ENCODE results near the gene NDUFA3.
A peak's percentile ranks its signal among the peaks of the same experiment; 100 is the strongest.

Gene NDUFA3

DNA sequence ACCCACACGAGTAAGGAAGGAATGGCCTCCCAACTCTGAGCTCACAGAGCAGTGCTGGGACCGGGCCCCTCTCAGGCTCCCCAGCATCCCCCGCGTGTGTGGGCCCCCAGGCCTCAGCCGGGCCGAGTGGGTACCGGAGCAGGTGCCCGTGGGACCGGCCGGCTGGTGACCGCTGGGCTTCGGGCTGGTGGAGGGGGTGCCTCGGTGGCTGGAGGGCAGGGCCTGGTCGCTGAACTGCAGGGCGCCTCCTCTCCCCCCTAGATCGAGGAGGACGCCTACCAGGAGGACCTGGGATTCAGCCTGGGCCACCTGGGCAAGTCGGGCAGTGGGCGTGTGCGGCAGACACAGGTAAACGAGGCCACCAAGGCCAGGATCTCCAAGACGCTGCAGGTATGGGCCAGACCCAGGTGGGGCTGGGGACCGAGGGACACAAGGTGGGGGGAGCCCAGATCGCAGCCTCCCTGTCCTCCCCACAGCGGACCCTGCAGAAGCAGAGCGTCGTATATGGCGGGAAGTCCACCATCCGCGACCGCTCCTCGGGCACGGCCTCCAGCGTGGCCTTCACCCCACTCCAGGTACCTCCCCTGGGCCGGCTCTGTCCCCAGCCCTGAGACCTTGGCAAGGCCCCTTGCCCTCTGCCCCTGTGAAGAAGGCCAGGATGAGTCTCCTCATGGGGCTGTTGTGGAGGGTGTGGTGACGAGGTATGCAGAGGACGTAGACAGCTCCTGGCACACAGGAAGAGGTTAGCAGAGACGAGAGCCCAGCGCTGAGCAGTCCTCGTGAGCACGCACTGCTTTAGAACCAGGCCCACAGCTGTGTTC is 26.4 kb downstream of the NDUFA3 start:
- peaks cover 70% of the 10 kb centered on the region for H3K36me3 ChIP-seq (ENCODE audit: control insufficient read depth, insufficient read depth, low read length)
- no peaks in the 10 kb centered on the region for H3K27me3 ChIP-seq (ENCODE audit: control insufficient read depth, insufficient read depth, low read length)

GRCh38 chr19:54129617-54129996 is 27.0 kb downstream of the NDUFA3 start:
- Histone ChIP-seq H3K9me3 (ENCODE audit: control insufficient read depth, insufficient read depth, low read length) (no peaks in the 10 kb centered on the region), H3K4me1 (ENCODE audit: control insufficient read depth, insufficient read depth, low read length) (no peaks in the 10 kb centered on the region), H3K27ac (ENCODE audit: low read depth, low read length) (no peak overlapping the region), H3K9ac (ENCODE audit: low read depth, low read length) (no peak overlapping the region), H3K27me3 (ENCODE audit: control insufficient read depth, insufficient read depth, low read length) (no peaks in the 10 kb centered on the region), H3K36me3 (ENCODE audit: control insufficient read depth, insufficient read depth, low read length) (peaks cover 64% of the 10 kb centered on the region), H3K4me3 (ENCODE audit: low read depth, low read length) (no peak overlapping the region)

More for the DNA sequence above, 26.4 kb downstream of the NDUFA3 start:
- H3K4me3 ChIP-seq (ENCODE audit: low read depth, low read length) = no peak overlapping the region
- no peak overlapping the region for H3K9ac ChIP-seq (ENCODE audit: low read depth, low read length)
- no peaks in the 10 kb centered on the region for H3K4me1 ChIP-seq (ENCODE audit: control insufficient read depth, insufficient read depth, low read length)
- H3K9me3 ChIP-seq (ENCODE audit: control insufficient read depth, insufficient read depth, low read length) = no peaks in the 10 kb centered on the region
- H3K27ac ChIP-seq (ENCODE audit: low read depth, low read length) = no peak overlapping the region

- no peak overlapping the region for H3K4me3 ChIP-seq (ENCODE audit: low read depth, low read length)
Measured at GRCh38 chr19:54133312-54133956, 30.8 kb downstream of the NDUFA3 start.

DNA sequence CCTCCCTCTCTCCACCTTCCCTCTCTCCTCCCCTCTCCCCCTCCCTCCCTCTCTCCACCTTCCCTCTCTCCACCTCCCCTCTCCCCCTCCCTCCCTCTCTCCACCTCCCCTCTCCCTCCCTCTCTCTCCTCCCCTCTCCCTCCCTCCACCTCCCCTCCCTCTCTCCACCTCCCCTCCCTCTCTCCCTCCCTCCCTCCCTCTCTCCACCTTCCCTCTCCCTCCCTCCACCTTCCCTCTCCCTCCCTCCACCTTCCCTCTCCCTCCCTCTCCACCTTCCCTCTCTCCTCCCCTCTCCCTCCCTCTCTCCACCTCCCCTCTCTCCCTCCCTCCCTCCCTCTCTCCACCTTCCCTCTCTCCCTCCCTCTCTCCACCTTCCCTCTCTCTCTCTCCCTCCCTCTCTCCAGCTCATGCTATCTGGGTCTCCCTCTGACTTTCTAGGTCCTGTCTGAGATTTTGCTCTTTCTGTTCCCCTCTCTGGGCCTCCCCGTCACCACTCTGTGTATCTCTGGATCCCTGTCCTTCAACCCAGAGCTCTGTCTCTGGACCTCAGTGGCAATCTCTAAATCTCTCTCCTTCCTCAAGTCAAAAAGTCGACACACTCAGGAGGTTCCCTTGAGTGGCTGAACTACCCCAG is 31.4 kb downstream of the NDUFA3 start:
- peaks cover 7% of the 10 kb centered on the region for H3K4me1 ChIP-seq (ENCODE audit: control insufficient read depth, insufficient read depth, low read length)
- H3K9ac ChIP-seq (ENCODE audit: low read depth, low read length) = no peak overlapping the region
- H3K4me3 ChIP-seq (ENCODE audit: low read depth, low read length) = no peak overlapping the region
- no peak overlapping the region for H3K27ac ChIP-seq (ENCODE audit: low read depth, low read length)
- H3K27me3 ChIP-seq (ENCODE audit: control insufficient read depth, insufficient read depth, low read length) = no peaks in the 10 kb centered on the region
- no peaks in the 10 kb centered on the region for H3K9me3 ChIP-seq (ENCODE audit: control insufficient read depth, insufficient read depth, low read length)
- peaks cover 27% of the 10 kb centered on the region for H3K36me3 ChIP-seq (ENCODE audit: control insufficient read depth, insufficient read depth, low read length)

More at GRCh38 chr19:54133312-54133956, 30.8 kb downstream of the NDUFA3 start:
- Histone ChIP-seq H3K9ac (ENCODE audit: low read depth, low read length) (no peak overlapping the region), H3K36me3 (ENCODE audit: control insufficient read depth, insufficient read depth, low read length) (peaks cover 31% of the 10 kb centered on the region), H3K4me1 (ENCODE audit: control insufficient read depth, insufficient read depth, low read length) (peaks cover 7% of the 10 kb centered on the region; the same call in 1 of the 2 replicates), H3K9me3 (ENCODE audit: control insufficient read depth, insufficient read depth, low read length) (no peaks in the 10 kb centered on the region), H3K27ac (ENCODE audit: low read depth, low read length) (no peak overlapping the region), H3K27me3 (ENCODE audit: control insufficient read depth, insufficient read depth, low read length) (no peaks in the 10 kb centered on the region)

GRCh38 chr19:54136086-54136863 is 33.6 kb downstream of the NDUFA3 start:
- H3K9ac ChIP-seq (ENCODE audit: low read depth, low read length) = peak overlapping the region; percentile 56
- H3K36me3 ChIP-seq (ENCODE audit: control insufficient read depth, insufficient read depth, low read length) = peaks cover 31% of the 10 kb centered on the region
- H3K27me3 ChIP-seq (ENCODE audit: control insufficient read depth, insufficient read depth, low read length) = no peaks in the 10 kb centered on the region
- no peaks in the 10 kb centered on the region for H3K9me3 ChIP-seq (ENCODE audit: control insufficient read depth, insufficient read depth, low read length)
- H3K4me1 ChIP-seq (ENCODE audit: control insufficient read depth, insufficient read depth, low read length) = peaks cover 7% of the 10 kb centered on the region
- peak overlapping the region; percentile 90 for H3K27ac ChIP-seq (ENCODE audit: low read depth, low read length)
- H3K4me3 ChIP-seq (ENCODE audit: low read depth, low read length) = peak overlapping the region; percentile 75

DNA sequence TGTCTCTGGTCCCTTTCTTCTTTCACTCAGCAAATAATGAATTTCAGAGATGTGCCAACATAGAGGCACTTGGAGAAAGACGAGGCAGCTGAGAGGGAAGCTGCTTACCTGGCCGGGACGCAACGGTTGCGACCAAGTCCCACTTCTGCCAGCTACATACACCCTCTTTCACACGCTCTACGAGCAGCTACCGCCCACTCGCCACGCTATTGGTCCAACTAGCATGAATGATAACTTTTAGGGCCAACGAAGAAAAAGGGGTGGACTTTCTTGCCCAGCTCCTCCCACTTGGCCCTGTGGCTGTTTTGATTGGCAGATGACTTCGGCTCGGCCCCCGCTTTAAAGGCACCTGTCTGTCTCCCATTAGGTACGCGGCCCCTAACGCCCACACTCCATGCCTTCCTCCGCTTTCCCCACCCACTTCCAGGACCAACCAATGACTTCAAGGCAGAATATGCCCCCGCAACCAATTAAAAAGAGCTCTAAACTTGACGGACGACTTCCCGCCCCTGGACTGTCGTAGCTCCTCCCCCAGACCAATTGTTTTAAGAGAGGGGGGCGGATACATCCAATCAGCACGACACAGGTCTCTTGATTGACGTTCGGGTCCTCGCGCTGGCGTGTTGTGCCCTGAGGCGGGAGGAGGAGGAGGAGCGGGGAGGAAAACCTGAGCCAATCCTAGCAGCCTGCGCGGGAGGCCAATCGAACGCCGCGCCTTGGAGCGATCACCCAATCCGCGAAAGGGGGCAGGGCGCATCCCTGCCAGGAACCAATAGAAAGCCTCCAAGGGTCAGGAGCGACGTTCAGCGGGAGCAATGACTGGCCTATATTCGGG is 34.4 kb downstream of the NDUFA3 start:
- H3K27ac ChIP-seq (ENCODE audit: low read depth, low read length) = peak overlapping the region; percentile 95
- peaks cover 7% of the 10 kb centered on the region for H3K4me1 ChIP-seq (ENCODE audit: control insufficient read depth, insufficient read depth, low read length)
- H3K9ac ChIP-seq (ENCODE audit: low read depth, low read length) = peak overlapping the region; percentile 56
- H3K27me3 ChIP-seq (ENCODE audit: control insufficient read depth, insufficient read depth, low read length) = no peaks in the 10 kb centered on the region
- peak overlapping the region; percentile 75 for H3K4me3 ChIP-seq (ENCODE audit: low read depth, low read length)
- peaks cover 31% of the 10 kb centered on the region for H3K36me3 ChIP-seq (ENCODE audit: control insufficient read depth, insufficient read depth, low read length)
- H3K9me3 ChIP-seq (ENCODE audit: control insufficient read depth, insufficient read depth, low read length) = no peaks in the 10 kb centered on the region

- H3K4me3 ChIP-seq (ENCODE audit: low read depth, low read length) = peak within 1 kb of the TSS; percentile 75
- peak within 1 kb of the TSS; percentile 95 for H3K27ac ChIP-seq (ENCODE audit: low read depth, low read length)
- peaks cover 7% of the 10 kb centered on the region for H3K4me1 ChIP-seq (ENCODE audit: control insufficient read depth, insufficient read depth, low read length)
- no peaks in the 10 kb centered on the region for H3K27me3 ChIP-seq (ENCODE audit: control insufficient read depth, insufficient read depth, low read length)
- H3K9me3 ChIP-seq (ENCODE audit: control insufficient read depth, insufficient read depth, low read length) = no peaks in the 10 kb centered on the region
- peak within 1 kb of the TSS; percentile 82 for H3K9ac ChIP-seq (ENCODE audit: low read depth, low read length)
- H3K36me3 ChIP-seq (ENCODE audit: control insufficient read depth, insufficient read depth, low read length) = peaks cover 39% of the 10 kb centered on the region
Measured at GRCh38 chr19:54137699-54138488, 35.2 kb downstream of the NDUFA3 start, which contains the start of gene CNOT3. TSS of gene CNOT3 (plus strand) at chr19:54137762. CDS start at chr19:54142979, 5,217 bp downstream.

GRCh38 chr19:54138489-54139256 is 36.0 kb downstream of the NDUFA3 start:
- Histone ChIP-seq H3K27ac (ENCODE audit: low read depth, low read length) (no peak overlapping the region), H3K4me3 (ENCODE audit: low read depth, low read length) (peak overlapping the region; percentile 69)

GRCh38 chr19:54141356-54141755 is 38.7 kb downstream of the NDUFA3 start:
- Histone ChIP-seq H3K27me3 (ENCODE audit: control insufficient read depth, insufficient read depth, low read length) (no peaks in the 10 kb centered on the region), H3K36me3 (ENCODE audit: control insufficient read depth, insufficient read depth, low read length) (peaks cover 73% of the 10 kb centered on the region), H3K9me3 (ENCODE audit: control insufficient read depth, insufficient read depth, low read length) (no peaks in the 10 kb centered on the region), H3K4me3 (ENCODE audit: low read depth, low read length) (no peak overlapping the region), H3K27ac (ENCODE audit: low read depth, low read length) (no peak overlapping the region), H3K4me1 (ENCODE audit: control insufficient read depth, insufficient read depth, low read length) (peaks cover under 1% of the 10 kb centered on the region), H3K9ac (ENCODE audit: low read depth, low read length) (no peak overlapping the region)

More at GRCh38 chr19:54138489-54139256, 36.0 kb downstream of the NDUFA3 start:
- no peak overlapping the region for H3K9ac ChIP-seq (ENCODE audit: low read depth, low read length)
- no peaks in the 10 kb centered on the region for H3K27me3 ChIP-seq (ENCODE audit: control insufficient read depth, insufficient read depth, low read length)
- H3K36me3 ChIP-seq (ENCODE audit: control insufficient read depth, insufficient read depth, low read length) = peaks cover 47% of the 10 kb centered on the region
- no peaks in the 10 kb centered on the region for H3K9me3 ChIP-seq (ENCODE audit: control insufficient read depth, insufficient read depth, low read length)
- peaks cover 7% of the 10 kb centered on the region for H3K4me1 ChIP-seq (ENCODE audit: control insufficient read depth, insufficient read depth, low read length)
